GM10266 (cell line): ENCODE results near the gene MTG1.

Source experiments
- DNase-seq: peaks from one replicate; pipeline ENCODE4 v3.0.0; 2012; ENCODE audit errors: extremely low spot score
- TF ChIP-seq, protein P1 (sequence below): IDR thresholded peaks from 2 replicates; pipeline ENCODE4 v1.5.1; 2012; ENCODE audit warnings: mild to moderate bottlenecking, low read depth; ENCODE audit not compliant: control insufficient read depth, insufficient read depth; ENCODE audit errors: missing control alignments

Gene MTG1

DNA sequence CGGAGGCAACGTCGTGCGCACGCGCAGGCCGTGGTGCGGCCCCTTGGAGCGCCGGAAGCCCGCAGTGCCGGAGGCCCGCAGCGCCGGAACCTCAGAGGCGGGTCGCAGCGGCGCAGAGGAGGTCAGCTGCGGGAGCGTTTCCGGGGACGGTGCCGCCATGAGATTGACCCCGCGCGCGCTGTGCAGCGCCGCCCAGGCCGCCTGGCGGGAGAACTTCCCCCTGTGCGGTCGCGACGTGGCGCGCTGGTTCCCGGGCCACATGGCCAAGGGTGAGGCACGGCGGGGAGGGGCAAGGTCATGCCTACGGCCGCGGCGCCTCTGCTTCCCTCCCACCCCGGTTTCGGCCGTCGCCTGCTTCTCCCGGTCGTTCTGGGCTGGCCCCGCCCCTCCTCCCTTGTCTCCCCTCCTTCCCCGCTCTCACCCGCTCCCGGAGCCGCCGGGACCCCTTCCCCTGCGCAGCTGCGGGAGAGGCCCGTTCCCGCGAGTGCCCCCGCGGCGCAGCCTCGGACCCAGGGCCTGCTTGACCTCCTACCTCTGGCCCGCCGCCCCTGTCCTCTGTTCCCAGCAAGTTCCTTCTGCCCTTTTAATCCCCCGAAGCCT, at the start of gene MTG1:
MTG1 (plus strand) TSS at position 94 of the 600 bp plus-strand sequence; CDS start at position 158, 64 bp downstream.
- TF ChIP-seq, protein P1, sequence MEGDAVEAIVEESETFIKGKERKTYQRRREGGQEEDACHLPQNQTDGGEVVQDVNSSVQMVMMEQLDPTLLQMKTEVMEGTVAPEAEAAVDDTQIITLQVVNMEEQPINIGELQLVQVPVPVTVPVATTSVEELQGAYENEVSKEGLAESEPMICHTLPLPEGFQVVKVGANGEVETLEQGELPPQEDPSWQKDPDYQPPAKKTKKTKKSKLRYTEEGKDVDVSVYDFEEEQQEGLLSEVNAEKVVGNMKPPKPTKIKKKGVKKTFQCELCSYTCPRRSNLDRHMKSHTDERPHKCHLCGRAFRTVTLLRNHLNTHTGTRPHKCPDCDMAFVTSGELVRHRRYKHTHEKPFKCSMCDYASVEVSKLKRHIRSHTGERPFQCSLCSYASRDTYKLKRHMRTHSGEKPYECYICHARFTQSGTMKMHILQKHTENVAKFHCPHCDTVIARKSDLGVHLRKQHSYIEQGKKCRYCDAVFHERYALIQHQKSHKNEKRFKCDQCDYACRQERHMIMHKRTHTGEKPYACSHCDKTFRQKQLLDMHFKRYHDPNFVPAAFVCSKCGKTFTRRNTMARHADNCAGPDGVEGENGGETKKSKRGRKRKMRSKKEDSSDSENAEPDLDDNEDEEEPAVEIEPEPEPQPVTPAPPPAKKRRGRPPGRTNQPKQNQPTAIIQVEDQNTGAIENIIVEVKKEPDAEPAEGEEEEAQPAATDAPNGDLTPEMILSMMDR: peak; percentile 10

GRCh38 chr10:133344236-133344635, 49.7 kb upstream of the MTG1 start:
- no peak for DNase-seq
- TF ChIP-seq, protein P1: no peak

More for the DNA sequence above, at the start of gene MTG1:
- peak; percentile 98 for DNase-seq

DNA sequence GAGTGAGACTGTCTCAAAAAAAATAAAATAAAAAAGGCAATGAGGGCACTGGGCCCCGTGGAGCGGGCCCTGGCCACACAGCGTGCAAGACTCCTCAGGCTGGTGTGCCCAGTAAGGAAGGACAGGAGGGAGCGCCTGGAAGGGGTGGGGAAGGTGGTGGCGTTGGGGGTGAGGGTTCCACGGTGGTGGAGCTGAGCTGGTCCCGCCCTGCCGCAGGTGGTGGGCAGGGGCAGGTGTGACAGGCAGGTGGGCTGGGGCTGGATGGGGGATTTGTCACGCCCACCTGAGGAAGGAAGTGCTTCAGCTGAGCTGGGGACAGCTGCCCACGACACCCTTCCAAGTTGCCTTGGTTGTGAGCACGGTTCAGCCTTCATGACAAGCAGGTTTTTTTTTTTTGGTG, 47.5 kb upstream of the MTG1 start:
- TF ChIP-seq, protein P1: no peak
- no peak for DNase-seq

DNA sequence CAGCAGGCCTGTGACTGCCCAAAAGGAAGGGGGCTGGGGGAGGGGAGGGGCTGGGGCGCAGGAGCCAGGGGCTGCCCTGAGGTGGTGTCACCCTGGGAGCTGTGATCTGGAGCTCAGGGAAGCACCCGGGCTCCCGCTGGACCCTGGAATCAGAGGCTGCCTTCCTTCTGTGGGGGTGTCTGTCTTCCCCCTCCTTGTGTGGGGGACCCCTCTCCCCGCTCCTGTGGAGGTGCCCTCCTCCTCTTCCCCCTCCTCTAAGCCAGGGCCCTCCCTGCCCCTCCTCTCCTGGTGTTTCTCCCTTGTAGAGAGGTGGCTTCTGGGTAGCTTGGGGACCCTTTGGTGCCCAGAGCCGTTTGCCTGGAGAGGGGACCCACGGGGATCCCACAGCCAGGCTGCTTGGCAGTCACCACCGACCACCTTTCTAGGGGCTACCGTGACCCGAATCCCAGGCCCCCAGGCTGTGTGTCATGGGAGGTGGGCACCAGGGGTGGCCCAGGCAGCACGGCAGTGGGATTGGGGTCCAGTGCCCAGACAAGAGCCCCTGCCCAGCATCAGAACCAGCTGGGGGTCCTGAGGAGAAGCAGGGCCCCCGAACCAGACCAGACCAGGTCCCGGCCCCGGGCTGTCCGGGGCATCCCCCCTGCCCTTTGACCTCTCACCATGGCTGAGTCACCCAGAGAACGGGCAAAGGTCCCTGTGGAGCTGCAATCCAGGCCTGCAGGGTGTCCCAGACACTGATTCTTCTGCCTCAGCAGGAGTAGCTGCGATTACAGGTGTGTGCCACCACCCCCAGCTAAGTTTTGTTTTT, 46.0 kb upstream of the MTG1 start:
- TF ChIP-seq, protein P1: no peak
- no peak for DNase-seq

DNA sequence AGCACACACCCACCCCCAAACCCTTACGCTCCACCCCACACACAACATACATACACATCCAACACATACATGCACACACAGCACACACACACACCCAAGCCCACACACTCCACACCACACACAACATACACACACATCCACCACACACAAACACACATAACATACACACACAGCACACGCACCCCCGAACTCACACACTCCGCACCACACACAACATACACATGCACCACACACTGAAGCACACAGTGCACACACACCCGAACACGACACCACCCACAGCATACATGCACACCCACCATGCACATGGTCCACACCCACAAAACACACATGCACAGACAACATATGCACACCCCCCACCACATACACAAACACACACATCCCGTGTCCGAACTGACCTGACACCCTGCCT, 44.8 kb upstream of the MTG1 start:
- TF ChIP-seq, protein P1: no peak
- DNase-seq: no peak

DNA sequence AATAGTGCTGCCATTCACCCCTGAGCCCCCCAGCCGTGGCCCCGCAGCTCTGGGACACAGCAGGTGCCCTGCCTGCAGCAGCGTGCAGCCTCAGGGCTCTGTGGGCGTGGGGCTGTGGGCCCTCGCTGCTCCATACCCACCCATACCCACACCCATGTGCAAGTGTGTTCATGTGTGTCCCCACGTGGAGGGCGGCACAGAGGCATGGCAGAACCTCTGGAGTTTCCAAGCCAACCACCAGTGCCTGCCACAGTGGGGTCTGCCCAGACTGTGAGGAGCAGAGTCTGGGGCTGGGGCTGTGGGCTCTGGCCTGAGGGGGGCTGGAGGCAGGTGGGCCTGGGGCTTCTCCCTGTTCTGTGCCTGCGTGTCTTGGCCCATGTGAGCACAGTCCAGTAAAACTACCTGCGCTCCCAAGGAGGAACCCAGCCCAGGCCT, 44.4 kb upstream of the MTG1 start:
- TF ChIP-seq, protein P1: no peak
- no peak for DNase-seq
